ENCODE results near the gene GRM7. TPM values are rescaled to one million over a fixed set of nuclear protein-coding genes. Genes with fewer than 3 reads are reported as not detected.

Gene GRM7
- total RNA-seq, 2 donors from 2014 or later, result 0.33 to 1.3 TPM

- 80 to 84% methylated on average over 6 of the region's 6 CpGs for WGBS, 2 donors
- Histone ChIP-seq H3K4me1 (no peaks in the 10 kb centered on the region), H3K9me3 (no peaks in the 10 kb centered on the region), H3K27me3 (no peaks in the 10 kb centered on the region), H3K4me3 (no peak overlapping the region), H3K36me3 (replicated peaks in 1 of 2; ENCODE audit: insufficient read depth in 1 of 2, low read depth in 2 of 2) (no peaks in the 10 kb centered on the region), H3K27ac (no peak overlapping the region)
- TF ChIP-seq CTCF (IDR thresholded peaks at IDR 0.05) (no peak), POLR2A (IDR thresholded peaks at IDR 0.05) (no peak)
- intact Hi-C loops (cut with DNase I), result no loop called here
- ATAC-seq, result no peak
- no peak for DNase-seq
These were observed 764.1 kb downstream of the GRM7 start for GRCh38 chr3:7625021-7625420.

GRCh38 chr3:7630351-7630911 lies 769.5 kb downstream of the GRM7 start:
- Histone ChIP-seq H3K4me3 (no peak overlapping the region), H3K27me3 (no peaks in the 10 kb centered on the region), H3K4me1 (no peaks in the 10 kb centered on the region), H3K27ac (no peak overlapping the region), H3K9me3 (no peaks in the 10 kb centered on the region), H3K36me3 (replicated peaks in 1 of 2; ENCODE audit: insufficient read depth in 1 of 2, low read depth in 2 of 2) (no peaks in the 10 kb centered on the region)
- ATAC-seq, result no peak
- 37 to 44% methylated on average over 4 of the region's 4 CpGs for WGBS, 2 donors
- no peak for DNase-seq
- intact Hi-C loops (cut with DNase I), result no loop called here
- TF ChIP-seq CTCF (IDR thresholded peaks at IDR 0.05) (no peak), POLR2A (IDR thresholded peaks at IDR 0.05) (no peak)

GRCh38 chr3:7630925-7631324 lies 770.0 kb downstream of the GRM7 start:
- Histone ChIP-seq H3K9me3 (no peaks in the 10 kb centered on the region), H3K27me3 (no peaks in the 10 kb centered on the region), H3K4me3 (no peak overlapping the region), H3K27ac (no peak overlapping the region), H3K36me3 (replicated peaks in 1 of 2; ENCODE audit: insufficient read depth in 1 of 2, low read depth in 2 of 2) (no peaks in the 10 kb centered on the region), H3K4me1 (no peaks in the 10 kb centered on the region)
- intact Hi-C loops (cut with DNase I), result no loop called here
- ATAC-seq (no peak), DNase-seq (peak; percentile 18 to 39 (median 30))
- 41 to 43% methylated on average over 4 of the region's 4 CpGs for WGBS, 2 donors
- TF ChIP-seq POLR2A (IDR thresholded peaks at IDR 0.05) (no peak), CTCF (IDR thresholded peaks at IDR 0.05) (no peak)

- ATAC-seq (no peak), DNase-seq (no peak)
- Histone ChIP-seq H3K36me3 (replicated peaks in 1 of 2; ENCODE audit: insufficient read depth in 1 of 2, low read depth in 2 of 2) (no peaks in the 10 kb centered on the region), H3K27ac (no peak overlapping the region), H3K9me3 (no peaks in the 10 kb centered on the region), H3K4me3 (no peak overlapping the region), H3K27me3 (no peaks in the 10 kb centered on the region), H3K4me1 (no peaks in the 10 kb centered on the region)
- TF ChIP-seq POLR2A (IDR thresholded peaks at IDR 0.05) (no peak), CTCF (IDR thresholded peaks at IDR 0.05) (no peak)
- intact Hi-C loops (cut with DNase I), result no loop called here
These were observed 771.4 kb downstream of the GRM7 start for GRCh38 chr3:7632305-7632704.

GRCh38 chr3:7637694-7638093 lies 776.8 kb downstream of the GRM7 start:
- Histone ChIP-seq H3K4me1 (peaks cover 19% of the 10 kb centered on the region), H3K36me3 (replicated peaks in 1 of 2; ENCODE audit: insufficient read depth in 1 of 2, low read depth in 2 of 2) (no peaks in the 10 kb centered on the region), H3K27ac (no peak overlapping the region), H3K9me3 (no peaks in the 10 kb centered on the region), H3K4me3 (no peak overlapping the region), H3K27me3 (no peaks in the 10 kb centered on the region)
- DNase-seq (no peak), ATAC-seq (no peak)
- intact Hi-C loops (cut with DNase I), result no loop called here
- no peak for TF ChIP-seq POLR2A (IDR thresholded peaks at IDR 0.05)
- no peak for TF ChIP-seq CTCF (IDR thresholded peaks at IDR 0.05)
- 54 to 70% methylated on average over 5 of the region's 5 CpGs for WGBS, 2 donors

Measured in body of pancreas (tissue), 4 donors.